NCI-H146 treated with DMSO at 0.1 percent for 48 hours (cell line): ENCODE results near the gene INPP5A.
"Not testable (repeated sequence)": the region's sequence is repeated elsewhere in the genome, so short reads cannot be mapped to it uniquely, and the experiment has no call there.

Source experiments
- DNase-seq: peaks from one replicate; lab custom pipeline; 2025; ENCODE audit not compliant: unreplicated experiment; lab: John Stamatoyannopoulos, UW

Gene INPP5A

DNA sequence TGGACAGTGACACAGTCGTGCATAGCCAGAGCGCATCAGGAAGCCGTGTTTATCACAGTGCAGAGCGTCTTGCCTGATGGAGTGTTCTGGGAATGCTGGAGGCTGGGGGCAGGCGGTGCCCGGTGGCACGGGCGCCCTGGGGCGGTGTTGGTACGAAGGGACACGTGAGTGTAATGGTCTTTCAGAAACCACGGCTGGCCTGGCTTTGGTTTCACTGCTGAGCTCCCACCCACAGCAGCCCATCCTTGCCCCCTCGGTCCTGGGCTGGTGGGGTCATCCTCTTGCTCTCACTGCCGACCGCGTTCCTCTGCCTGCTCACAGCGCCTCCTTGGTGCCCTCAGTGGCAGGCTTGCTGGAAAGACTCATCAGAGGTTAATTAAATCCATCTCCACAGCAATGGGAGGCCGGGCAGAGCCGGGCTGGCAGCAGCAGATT is 197.8 kb downstream of the INPP5A start:
- no peak for DNase-seq

DNA sequence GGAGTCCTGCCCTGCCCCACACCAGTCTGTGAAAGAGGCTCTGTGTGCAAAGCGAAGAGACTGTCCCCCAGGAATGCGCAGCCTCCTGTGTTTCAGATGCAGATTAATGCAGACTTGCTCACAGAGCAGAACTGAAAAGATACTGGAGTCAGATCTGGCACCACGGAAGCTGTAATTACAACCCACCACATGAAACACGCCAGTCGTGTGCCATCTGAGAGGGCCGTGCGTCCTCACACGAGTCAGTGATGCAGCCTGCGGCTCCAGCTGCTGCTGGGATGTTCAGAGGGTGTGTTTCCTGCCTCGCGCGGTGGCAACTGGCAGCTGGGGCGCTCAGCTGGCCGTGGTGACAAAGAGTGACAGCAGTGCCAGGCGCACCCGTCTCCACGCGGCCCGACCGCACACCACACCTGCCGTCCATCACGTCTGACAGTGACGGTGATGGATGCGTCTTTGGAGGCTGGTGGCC is 198.4 kb downstream of the INPP5A start:
- no peak for DNase-seq

DNA sequence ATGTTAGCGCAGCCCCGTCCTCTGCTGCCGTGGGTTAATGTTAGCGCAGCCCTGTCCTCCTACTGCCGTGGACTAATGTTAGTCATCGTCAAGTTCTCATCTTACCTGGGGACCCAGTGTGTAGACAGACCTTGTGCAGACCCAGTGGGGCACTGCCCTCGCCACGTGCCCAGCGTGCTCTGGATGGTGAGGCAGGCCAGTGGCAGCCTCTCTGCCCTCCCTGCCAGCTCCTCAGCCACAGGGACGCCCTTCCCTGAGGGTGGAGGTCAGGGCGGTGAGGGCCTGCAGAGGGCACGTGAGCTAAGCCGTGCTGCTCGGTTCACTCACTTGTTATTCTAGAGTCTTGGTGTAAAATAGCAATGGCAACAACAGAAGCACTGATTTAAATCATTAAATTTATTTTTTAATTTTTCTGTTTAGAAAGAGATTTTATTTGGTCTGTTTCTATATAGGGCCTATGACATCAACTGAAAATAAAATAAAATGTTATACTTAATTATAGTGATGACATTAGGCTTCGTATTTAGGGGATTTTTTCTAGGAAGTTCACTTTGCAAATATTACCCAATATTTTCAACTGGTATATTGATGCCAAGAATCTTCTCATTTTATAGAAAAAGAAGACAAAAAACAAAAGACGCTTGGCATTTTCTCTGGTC is 199.9 kb downstream of the INPP5A start:
- DNase-seq = no peak

DNA sequence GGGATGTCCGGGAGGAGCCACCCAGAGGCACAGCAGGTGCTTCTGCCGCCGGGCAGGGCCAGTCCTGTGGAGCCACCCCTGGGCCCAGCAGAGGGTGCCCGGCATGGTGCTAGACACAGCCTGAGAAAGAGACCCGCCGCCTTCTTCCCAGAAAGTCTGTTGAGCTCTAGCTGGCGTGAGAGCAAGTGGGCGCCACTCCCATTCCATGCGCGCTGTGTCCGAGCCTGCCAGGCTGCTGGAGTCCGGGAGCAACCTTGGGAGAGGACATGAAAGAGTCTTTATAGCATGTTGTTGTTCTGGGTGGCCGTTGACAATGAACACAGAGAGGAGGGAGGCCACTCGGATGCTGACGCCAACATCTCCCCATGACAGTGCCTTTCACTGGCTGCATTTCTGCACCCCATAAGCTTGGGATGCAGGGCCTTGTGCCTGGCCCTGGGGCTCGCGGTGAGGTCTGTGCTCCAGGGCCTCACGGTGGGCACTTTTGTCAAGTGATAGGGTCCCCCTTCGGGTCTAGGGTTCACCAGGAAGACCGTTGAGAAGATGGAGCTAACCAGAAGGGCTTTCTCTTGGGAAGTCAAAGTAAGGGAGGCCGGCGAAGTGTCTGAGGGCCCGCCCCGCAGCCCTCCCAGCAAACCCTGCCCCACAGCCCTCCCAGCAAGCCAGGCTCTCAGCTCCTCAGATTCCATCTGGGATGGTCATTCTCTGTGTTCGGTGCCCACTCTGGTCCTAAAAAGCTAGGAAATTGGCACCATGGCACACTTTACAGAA is 201.1 kb downstream of the INPP5A start:
- DNase-seq = no peak

GRCh38 chr10:132739225-132739613 is 201.6 kb downstream of the INPP5A start:
- no peak for DNase-seq

GRCh38 chr10:132740588-132740987 is 203.0 kb downstream of the INPP5A start:
- no peak for DNase-seq

DNA sequence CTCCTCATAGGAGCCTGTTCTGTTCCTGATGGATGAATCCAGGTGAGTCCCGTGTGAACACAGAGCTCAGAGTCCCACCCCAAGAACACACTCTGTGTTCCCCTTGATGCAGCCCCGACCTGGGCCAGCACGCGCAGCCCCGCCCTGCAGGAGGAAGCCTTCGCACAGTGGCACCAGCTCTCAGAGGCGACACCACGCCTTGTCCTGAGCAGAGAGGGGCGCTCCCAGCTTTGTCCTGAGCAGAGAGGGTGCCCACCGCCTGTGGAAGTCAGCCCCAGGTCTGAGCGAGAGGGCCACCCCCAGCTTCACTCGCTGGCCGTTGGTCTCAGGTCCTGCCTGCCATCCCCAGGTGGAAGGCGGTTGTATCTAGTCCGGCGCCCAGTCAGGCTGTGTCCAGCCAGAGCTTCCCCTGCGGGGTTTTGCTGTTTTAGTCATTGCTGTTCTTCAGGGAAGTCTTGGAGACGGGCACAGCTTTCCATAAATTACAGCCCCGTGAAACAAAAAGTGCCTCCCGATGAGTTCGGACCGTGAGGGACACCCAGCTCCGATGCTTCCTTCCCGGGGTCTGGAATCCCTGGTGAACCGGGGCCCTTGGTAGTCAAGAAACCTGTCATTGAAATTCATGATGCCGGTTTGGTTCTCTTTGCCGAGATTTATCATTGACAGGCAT is 204.7 kb downstream of the INPP5A start:
- DNase-seq = no peak

- no peak for DNase-seq
Measured at GRCh38 chr10:132742837-132743194, 205.2 kb downstream of the INPP5A start.

DNA sequence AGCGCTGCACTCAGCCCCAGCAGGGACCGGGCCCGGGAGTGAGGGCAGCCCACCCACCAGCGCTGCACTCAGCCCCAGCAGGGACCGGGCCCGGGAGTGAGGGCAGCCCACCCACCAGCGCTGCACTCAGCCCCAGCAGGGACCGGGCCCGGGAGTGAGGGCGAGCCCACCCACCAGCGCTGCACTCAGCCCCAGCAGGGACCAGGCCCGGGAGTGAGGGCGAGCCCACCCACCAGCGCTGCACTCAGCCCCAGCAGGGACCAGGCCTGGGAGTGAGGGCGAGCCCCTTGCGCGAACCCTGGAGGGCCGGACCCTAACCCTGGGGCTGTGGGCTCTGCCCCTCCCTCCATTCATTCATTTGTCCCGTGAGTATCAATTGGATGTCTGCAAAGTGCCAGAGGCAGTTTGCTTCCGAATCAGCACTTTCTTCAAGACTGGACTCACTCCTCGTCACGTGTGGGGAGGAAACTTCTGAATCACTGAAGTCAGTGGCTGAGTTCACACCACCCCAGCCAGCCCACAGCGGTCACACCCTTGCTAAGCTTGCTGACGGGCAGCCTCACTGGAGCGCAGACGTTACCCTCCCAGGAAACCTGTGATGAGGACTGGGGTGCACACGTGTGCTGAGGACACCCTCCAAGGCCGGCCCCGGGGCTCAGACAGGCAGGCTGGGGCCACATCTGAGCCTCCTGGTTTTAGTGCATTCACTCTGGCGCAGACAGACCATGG is 205.8 kb downstream of the INPP5A start:
- DNase-seq = not testable (repeated sequence)

- DNase-seq = no peak
Measured at GRCh38 chr10:132743925-132744490, 206.4 kb downstream of the INPP5A start.

GRCh38 chr10:132744839-132745238 is 207.3 kb downstream of the INPP5A start:
- no peak for DNase-seq

GRCh38 chr10:132745511-132745910 is 207.9 kb downstream of the INPP5A start:
- no peak for DNase-seq

DNA sequence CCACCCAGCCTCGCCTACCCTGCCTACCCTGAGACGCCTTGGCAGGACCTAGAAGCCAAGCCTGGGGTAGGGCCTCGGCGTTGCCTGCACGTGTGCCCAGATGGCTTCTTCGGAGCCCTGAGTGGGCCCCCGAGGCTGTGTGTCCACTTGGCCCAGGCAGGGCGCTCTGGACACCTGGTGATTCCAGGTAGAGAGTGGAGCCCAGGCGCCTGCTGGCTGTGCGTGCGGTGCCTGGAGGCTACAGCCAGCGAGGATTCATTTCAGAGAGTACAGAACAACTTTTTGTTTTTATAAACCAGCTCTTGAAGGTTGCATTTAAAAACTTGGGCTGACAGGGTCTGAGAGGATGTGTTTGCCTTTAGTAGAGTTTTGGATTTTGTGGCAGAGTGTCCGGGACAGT is 208.4 kb downstream of the INPP5A start:
- DNase-seq = no peak

GRCh38 chr10:132746386-132746785 is 208.8 kb downstream of the INPP5A start:
- no peak for DNase-seq

DNA sequence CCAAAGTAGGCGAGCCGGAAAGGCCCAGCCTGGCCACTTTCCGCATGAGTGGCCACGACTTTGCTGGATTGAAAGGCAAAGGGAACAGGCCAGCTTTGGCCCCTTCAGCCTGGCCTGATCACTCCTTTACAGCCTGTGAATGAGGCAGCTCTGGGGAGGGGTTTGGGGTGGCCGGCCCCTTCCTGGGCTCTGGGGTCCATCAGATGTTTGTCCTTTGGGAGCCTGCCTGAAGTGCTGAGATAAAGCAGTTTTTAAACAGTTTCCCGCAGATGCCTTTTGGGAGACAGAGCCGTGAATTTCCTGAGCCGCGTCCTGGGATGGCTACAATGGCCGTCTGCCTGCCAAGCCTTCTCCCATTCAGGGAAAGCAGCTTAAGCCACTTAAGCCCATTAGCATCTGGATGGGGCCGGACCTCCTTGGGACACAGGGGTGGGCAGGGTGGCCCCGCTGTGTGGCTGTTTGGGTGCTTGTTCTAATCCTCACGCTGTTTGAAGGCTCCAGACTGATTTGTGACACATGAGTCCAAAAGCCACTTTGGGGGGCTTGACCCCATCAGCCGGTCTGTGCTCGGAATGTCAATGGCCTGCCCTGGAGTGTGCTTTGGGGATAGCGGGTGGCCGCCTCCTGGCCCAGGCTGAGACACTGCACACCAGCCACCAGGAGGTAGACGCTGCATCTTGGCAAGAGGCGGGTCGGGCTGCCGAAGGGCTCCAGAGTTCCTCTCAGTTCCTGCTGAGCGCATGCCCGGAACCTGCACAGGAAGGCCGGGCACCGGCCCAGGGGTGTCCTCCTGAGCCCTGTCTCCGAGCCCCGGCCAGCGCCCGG is 209.4 kb downstream of the INPP5A start:
- DNase-seq = no peak

DNA sequence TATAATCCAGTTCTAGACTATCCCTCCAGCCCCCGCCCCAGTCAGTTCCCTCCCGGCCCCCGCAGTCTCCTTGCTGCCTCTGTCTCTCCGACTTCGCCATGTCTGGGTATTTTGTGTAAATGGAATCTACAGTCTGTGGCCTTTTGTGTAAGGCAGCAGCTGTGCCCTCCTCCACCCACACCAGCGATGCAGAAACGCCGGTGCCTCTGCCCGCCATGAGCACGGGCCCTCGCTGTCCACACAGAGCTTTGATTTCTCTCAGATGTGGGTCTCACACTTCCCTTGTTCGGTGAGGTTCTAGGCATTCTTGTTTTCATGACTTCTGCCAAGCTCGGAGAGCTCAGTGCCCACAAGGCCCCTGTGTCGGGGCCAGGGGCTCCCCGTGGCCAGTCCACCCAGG is 210.5 kb downstream of the INPP5A start:
- no peak for DNase-seq

- DNase-seq = no peak
Measured at GRCh38 chr10:132748545-132749370, 211.2 kb downstream of the INPP5A start.

GRCh38 chr10:132749371-132749795 is 211.8 kb downstream of the INPP5A start:
- no peak for DNase-seq

DNA sequence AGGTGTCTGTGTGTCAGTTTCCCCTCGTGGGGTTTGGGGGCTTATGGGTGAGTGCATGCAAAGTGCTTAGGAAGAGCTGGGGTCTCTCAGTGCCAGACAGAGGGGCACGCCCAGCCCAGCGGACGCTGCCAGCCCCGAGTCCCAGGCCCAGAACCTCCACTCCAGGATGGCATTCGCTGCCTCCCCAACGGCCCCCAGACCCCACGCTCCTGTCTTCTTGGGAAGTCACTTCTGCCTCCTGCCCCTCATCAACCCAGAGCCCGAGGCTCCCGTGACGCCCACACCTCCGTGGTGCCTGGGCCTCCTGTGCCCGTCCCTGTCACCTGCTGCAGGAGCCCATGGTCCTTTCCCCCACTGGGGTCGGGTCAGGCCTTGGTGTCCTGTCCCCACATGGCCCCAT is 213.3 kb downstream of the INPP5A start:
- DNase-seq = no peak
